Upper lobe of left lung (tissue), 6 donors: ENCODE measurements around the gene SIL1. TPM values are rescaled to one million over a fixed set of nuclear protein-coding genes. Genes with fewer than 3 reads are reported as not detected.

Source experiments
- ATAC-seq, 2 donors: fragments of 200-7000 bp; cut with Tn5 transposase; one replicate each; pipeline ENCODE4 v1.9.1; 2022; ENCODE audit warnings: mild to moderate bottlenecking in 2 of 2, moderate library complexity in 2 of 2; ENCODE audit not compliant: low FRiP score in 2 of 2
- DNase-seq, 2 donors: peaks; one replicate each; pipeline ENCODE4 v3.0.0-alpha.2; 2019 to 2020
- H3K27ac ChIP-seq, 4 donors: fragments of 200-600 bp; sonication (generic); one replicate each; pipeline ENCODE4 v1.5.1; 2016 to 2019
- H3K27me3 ChIP-seq, 4 donors: fragments of 200-600 bp; sonication (generic); one replicate each; pipeline ENCODE4 v1.5.1; 2017 to 2019
- H3K36me3 ChIP-seq, 4 donors: fragments of 200-600 bp; sonication (generic); one replicate each; pipeline ENCODE4 v1.5.1; 2016 to 2019
- H3K4me1 ChIP-seq, 4 donors: fragments of 200-600 bp; sonication (generic); one replicate each; pipeline ENCODE4 v1.5.1; 2018 to 2019
- H3K4me3 ChIP-seq, 4 donors: fragments of 200-600 bp; sonication (generic); one replicate each; pipeline ENCODE4 v1.5.1; 2017 to 2019; ENCODE audit warnings: mild to moderate bottlenecking in 2 of 4, moderate library complexity in 1 of 4
- H3K9me3 ChIP-seq, 4 donors: fragments of 200-600 bp; sonication (generic); one replicate each; pipeline ENCODE4 v1.5.1; 2018 to 2019
- EP300 ChIP-seq, 4 donors: sonication (generic); formaldehyde crosslinking; IDR thresholded peaks; one replicate each; pipeline ENCODE4 v1.5.1; 2017; ENCODE audit warnings: antibody characterized with exemption in 4 of 4, control low read depth in 2 of 4
- POLR2A ChIP-seq, 4 donors: fragments of 450-650 bp; IDR thresholded peaks; one replicate each; pipeline ENCODE4 v1.5.1; 2016 to 2017; ENCODE audit warnings: antibody characterized with exemption in 4 of 4, mild to moderate bottlenecking in 2 of 4
- POLR2AphosphoS5 ChIP-seq, 2 donors: sonication (generic); formaldehyde crosslinking; IDR thresholded peaks; one replicate each; pipeline ENCODE4 v1.5.1; 2017; ENCODE audit warnings: antibody characterized with exemption in 2 of 2
- WGBS, 2 donors: methylation state at CpG; one replicate each; pipeline ENCODE4 v1.1.5; 2017 to 2018; 5-methylcytosine and 5-hydroxymethylcytosine counted together
- total RNA-seq, 6 donors: library from RNA; depleted of rRNA in 4 of 6; stranded (reverse); fragments of >200 nt in 4 of 6; gene quantifications; one replicate each; pipeline versions ENCODE4 v1.1.0 to v1.2.1, GENCODE V29; 2016 to 2021
- TF ChIP-seq, protein P1 (sequence below), 6 experiments: fragments of 450-650 bp in 4 of 6; fragments of 200-600 bp in 2 of 6; sonication (generic) in 2 of 6; IDR thresholded peaks; one replicate each; pipeline ENCODE4 v1.5.1; 2016 to 2019; ENCODE audit warnings: antibody characterized with exemption in 6 of 6
- donor health status: DM: no; HTN: no; CAD: no; lungs with moderate emphysema.
- donor health status: DM: no; HTN: yes; CAD: no; lungs with severe emphysema.

The SIL1 gene
- total RNA-seq, 6 donors from 2014 or later, result 30.2 to 83.8 (median 51.2) TPM

GRCh38 chr5:138951986-138952735 lies 246.0 kb downstream of the SIL1 start:
- H3K36me3 ChIP-seq, result peaks cover 0 to 14% (median 6%) of the 10 kb centered on the region in 4 donors
- no peaks in the 10 kb centered on the region for H3K9me3 ChIP-seq
- TF ChIP-seq EP300 (IDR thresholded peaks at IDR 0.05) (no peak), POLR2A (IDR thresholded peaks at IDR 0.05) (no peak)
- no peak overlapping the region for H3K4me3 ChIP-seq
- H3K27me3 ChIP-seq, result no peaks in the 10 kb centered on the region
- H3K27ac ChIP-seq, result peak overlapping the region in 3 of 4 donors; percentile 37 to 80 (median 66)
- ATAC-seq, result no peak
- WGBS, 2 donors, result 79 to 86% methylated on average over 8 to 17 of the region's 17 CpGs
- peaks cover 49 to 56% (median 49%) of the 10 kb centered on the region in 4 donors for H3K4me1 ChIP-seq
- DNase-seq, result peak in 1 of 2 donors; percentile 15

- H3K36me3 ChIP-seq, result peaks cover 0 to 22% (median 13%) of the 10 kb centered on the region in 4 donors
- H3K27ac ChIP-seq, result peak overlapping the region in 2 of 4 donors; percentile 0 to 66
- no peak for ATAC-seq
- H3K4me1 ChIP-seq, result peaks cover 49 to 56% (median 49%) of the 10 kb centered on the region in 4 donors
- DNase-seq, result peak; percentile 16 to 68
- TF ChIP-seq POLR2AphosphoS5 (IDR thresholded peaks at IDR 0.05) (no peak), POLR2A (IDR thresholded peaks at IDR 0.05) (no peak), EP300 (IDR thresholded peaks at IDR 0.05) (no peak)
- no peak overlapping the region for H3K4me3 ChIP-seq
- no peaks in the 10 kb centered on the region for H3K9me3 ChIP-seq
- H3K27me3 ChIP-seq, result no peaks in the 10 kb centered on the region
- 97 to 99% methylated on average over 13 to 18 of the region's 18 CpGs for WGBS, 2 donors
These were observed 246.8 kb downstream of the SIL1 start for GRCh38 chr5:138951091-138951985.

GRCh38 chr5:138950421-138951031 lies 247.6 kb downstream of the SIL1 start:
- H3K4me1 ChIP-seq, result peaks cover 47 to 52% (median 49%) of the 10 kb centered on the region in 4 donors
- peaks cover 0 to 23% (median 14%) of the 10 kb centered on the region in 4 donors for H3K36me3 ChIP-seq
- H3K27me3 ChIP-seq, result no peaks in the 10 kb centered on the region
- 66 to 78% methylated on average over 10 to 14 of the region's 14 CpGs for WGBS, 2 donors
- TF ChIP-seq POLR2A (IDR thresholded peaks at IDR 0.05) (no peak), EP300 (IDR thresholded peaks at IDR 0.05) (no peak), POLR2AphosphoS5 (IDR thresholded peaks at IDR 0.05) (no peak)
- TF ChIP-seq, protein P1, sequence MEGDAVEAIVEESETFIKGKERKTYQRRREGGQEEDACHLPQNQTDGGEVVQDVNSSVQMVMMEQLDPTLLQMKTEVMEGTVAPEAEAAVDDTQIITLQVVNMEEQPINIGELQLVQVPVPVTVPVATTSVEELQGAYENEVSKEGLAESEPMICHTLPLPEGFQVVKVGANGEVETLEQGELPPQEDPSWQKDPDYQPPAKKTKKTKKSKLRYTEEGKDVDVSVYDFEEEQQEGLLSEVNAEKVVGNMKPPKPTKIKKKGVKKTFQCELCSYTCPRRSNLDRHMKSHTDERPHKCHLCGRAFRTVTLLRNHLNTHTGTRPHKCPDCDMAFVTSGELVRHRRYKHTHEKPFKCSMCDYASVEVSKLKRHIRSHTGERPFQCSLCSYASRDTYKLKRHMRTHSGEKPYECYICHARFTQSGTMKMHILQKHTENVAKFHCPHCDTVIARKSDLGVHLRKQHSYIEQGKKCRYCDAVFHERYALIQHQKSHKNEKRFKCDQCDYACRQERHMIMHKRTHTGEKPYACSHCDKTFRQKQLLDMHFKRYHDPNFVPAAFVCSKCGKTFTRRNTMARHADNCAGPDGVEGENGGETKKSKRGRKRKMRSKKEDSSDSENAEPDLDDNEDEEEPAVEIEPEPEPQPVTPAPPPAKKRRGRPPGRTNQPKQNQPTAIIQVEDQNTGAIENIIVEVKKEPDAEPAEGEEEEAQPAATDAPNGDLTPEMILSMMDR (IDR thresholded peaks at IDR 0.05), result no peak
- H3K4me3 ChIP-seq, result no peak overlapping the region
- ATAC-seq (no peak), DNase-seq (peak; percentile 43 to 76)
- H3K9me3 ChIP-seq, result no peaks in the 10 kb centered on the region
- peak overlapping the region in 1 of 4 donors; percentile 50 for H3K27ac ChIP-seq

GRCh38 chr5:138949988-138950387 lies 248.2 kb downstream of the SIL1 start:
- DNase-seq, result peak; percentile 21 to 40
- Histone ChIP-seq H3K9me3 (no peaks in the 10 kb centered on the region), H3K4me1 (peaks cover 41 to 49% (median 47%) of the 10 kb centered on the region in 4 donors), H3K36me3 (peaks cover 0 to 23% (median 14%) of the 10 kb centered on the region in 4 donors), H3K27me3 (no peaks in the 10 kb centered on the region), H3K4me3 (no peak overlapping the region), H3K27ac (no peak overlapping the region)
- 83 to 90% methylated on average over 3 of the region's 3 CpGs for WGBS, 2 donors
- TF ChIP-seq POLR2AphosphoS5 (IDR thresholded peaks at IDR 0.05) (no peak), EP300 (IDR thresholded peaks at IDR 0.05) (no peak), POLR2A (IDR thresholded peaks at IDR 0.05) (no peak)
- ATAC-seq, result no peak

DNA sequence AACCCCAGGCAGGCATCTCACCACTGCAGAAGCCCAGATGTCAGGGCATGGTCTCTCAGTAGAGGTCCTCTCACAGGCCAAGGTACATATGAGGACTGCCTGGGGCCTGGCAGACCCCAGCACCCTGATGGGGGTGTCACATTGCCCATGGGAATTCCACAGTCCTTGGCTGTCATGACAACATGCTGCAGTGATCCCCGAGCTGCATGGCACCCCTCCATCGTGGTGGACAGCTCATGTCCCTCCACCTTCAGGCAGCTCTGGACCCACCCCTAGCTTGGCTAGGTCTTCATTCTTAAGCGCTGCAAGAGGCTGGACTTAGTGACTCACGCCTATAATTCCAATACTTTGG lies 249.0 kb downstream of the SIL1 start:
- Histone ChIP-seq H3K27me3 (no peaks in the 10 kb centered on the region), H3K4me1 (peaks cover 34 to 43% (median 41%) of the 10 kb centered on the region in 4 donors), H3K27ac (peak overlapping the region in 1 of 4 donors; percentile 12), H3K36me3 (peaks cover 0 to 23% (median 14%) of the 10 kb centered on the region in 4 donors), H3K9me3 (no peaks in the 10 kb centered on the region), H3K4me3 (no peak overlapping the region)
- TF ChIP-seq EP300 (IDR thresholded peaks at IDR 0.05) (no peak), POLR2A (IDR thresholded peaks at IDR 0.05) (no peak), POLR2AphosphoS5 (IDR thresholded peaks at IDR 0.05) (no peak)
- TF ChIP-seq, protein P1 (IDR thresholded peaks at IDR 0.05), result no peak
- peak in 1 of 2 donors; percentile 12 for DNase-seq
- no peak for ATAC-seq
- WGBS, 2 donors, result 83 to 100% methylated on average over 1 to 4 of the region's 4 CpGs
